NCI-H146 treated with DMSO at 0.1 percent for 48 hours (cell line): ENCODE data around the gene RALGAPA2.

Source experiments
- DNase-seq: peaks from one replicate; lab custom pipeline; 2025; ENCODE audit not compliant: unreplicated experiment; lab: John Stamatoyannopoulos, UW

Gene RALGAPA2

GRCh38 chr20:20411402-20411801 is 301.0 kb downstream of the RALGAPA2 start:
- no peak for DNase-seq

GRCh38 chr20:20410678-20411077 is 301.8 kb downstream of the RALGAPA2 start:
- DNase-seq: peak; percentile 93

- DNase-seq: no peak
Measured at GRCh38 chr20:20409331-20409730, 303.1 kb downstream of the RALGAPA2 start.

GRCh38 chr20:20407891-20408805 is 304.3 kb downstream of the RALGAPA2 start:
- DNase-seq: peak; percentile 33

GRCh38 chr20:20406306-20406705 is 306.1 kb downstream of the RALGAPA2 start:
- no peak for DNase-seq

GRCh38 chr20:20405623-20406022 is 306.8 kb downstream of the RALGAPA2 start:
- DNase-seq: no peak

GRCh38 chr20:20404633-20405032 is 307.8 kb downstream of the RALGAPA2 start:
- DNase-seq: no peak

- no peak for DNase-seq
Measured at GRCh38 chr20:20401991-20402390, 310.5 kb downstream of the RALGAPA2 start.

- no peak for DNase-seq
Measured at GRCh38 chr20:20399531-20400500, 312.6 kb downstream of the RALGAPA2 start.

- no peak for DNase-seq
Measured at GRCh38 chr20:20398123-20398522, 314.3 kb downstream of the RALGAPA2 start.

GRCh38 chr20:20396794-20397193 is 315.6 kb downstream of the RALGAPA2 start:
- no peak for DNase-seq

- peak; percentile 94 for DNase-seq
Measured at GRCh38 chr20:20395903-20396568, 316.4 kb downstream of the RALGAPA2 start.

GRCh38 chr20:20395087-20395486 is 317.4 kb downstream of the RALGAPA2 start:
- DNase-seq: no peak

- DNase-seq: no peak
Measured at GRCh38 chr20:20393207-20394120, 319.0 kb downstream of the RALGAPA2 start.

- DNase-seq: no peak
Measured at GRCh38 chr20:20391766-20392165, 320.7 kb downstream of the RALGAPA2 start.

GRCh38 chr20:20391115-20391514 is 321.3 kb downstream of the RALGAPA2 start:
- no peak for DNase-seq

- DNase-seq: no peak
Measured at GRCh38 chr20:20390393-20390792, 322.1 kb downstream of the RALGAPA2 start.

GRCh38 chr20:20386192-20386591 is 326.3 kb downstream of the RALGAPA2 start:
- no peak for DNase-seq

- DNase-seq: peak; percentile 99
Measured at GRCh38 chr20:20375862-20376261, 336.6 kb downstream of the RALGAPA2 start.

- no peak for DNase-seq
Measured at GRCh38 chr20:20373091-20373571, 339.3 kb downstream of the RALGAPA2 start.
